Activated naive CD4-positive, alpha-beta T cell treated with anti-CD3 and anti-CD28 coated beads for 36 hours (primary cell): ENCODE data around the gene PLCB1. TPM values are rescaled to one million over a fixed set of nuclear protein-coding genes. Genes with fewer than 3 reads are reported as not detected.

Experiments used
- CTCF ChIA-PET: fragments of 350-600 bp; sonication (Branson Sonifier 250); formaldehyde crosslinking; loops from one replicate; lab custom pipeline; 2021; ENCODE audit warnings: antibody characterized with exemption; lab: Charles Lee
- DNase-seq: peaks from one replicate; pipeline ENCODE4 v3.0.0-alpha.2; 2020
- H3K27ac Mint-ChIP-seq: one replicate; pipeline ENCODE4 v1.8.0; 2021; ENCODE audit warnings: mild to moderate bottlenecking, mixed read lengths
- H3K27me3 Mint-ChIP-seq: one replicate; pipeline ENCODE4 v1.8.0; 2021; ENCODE audit warnings: low read depth, mixed read lengths
- H3K36me3 Mint-ChIP-seq: one replicate; pipeline ENCODE4 v1.8.0; 2021; ENCODE audit warnings: low read depth, mixed read lengths
- H3K4me1 Mint-ChIP-seq: one replicate; pipeline ENCODE4 v1.8.0; 2021; ENCODE audit warnings: low read depth, mixed read lengths
- H3K4me3 Mint-ChIP-seq: one replicate; pipeline ENCODE4 v1.8.0; 2021; ENCODE audit warnings: mild to moderate bottlenecking, moderate library complexity, mixed read lengths
- H3K9me3 Mint-ChIP-seq: one replicate; pipeline ENCODE4 v1.8.0; 2021; ENCODE audit warnings: mixed read lengths
- intact Hi-C: fragments of 100-400 bp; cut with micrococcal nuclease; formaldehyde crosslinking; loops from one replicate; pipeline ENCODE4 v1.15.1; 2023
- total RNA-seq, 2 experiments: library from RNA; stranded (reverse); gene quantifications; one replicate each; pipeline ENCODE4 v1.2.3, GENCODE V29; 2021

PLCB1 gene
- total RNA-seq, 2 experiments from 2014 or later: 1.2 TPM

DNA sequence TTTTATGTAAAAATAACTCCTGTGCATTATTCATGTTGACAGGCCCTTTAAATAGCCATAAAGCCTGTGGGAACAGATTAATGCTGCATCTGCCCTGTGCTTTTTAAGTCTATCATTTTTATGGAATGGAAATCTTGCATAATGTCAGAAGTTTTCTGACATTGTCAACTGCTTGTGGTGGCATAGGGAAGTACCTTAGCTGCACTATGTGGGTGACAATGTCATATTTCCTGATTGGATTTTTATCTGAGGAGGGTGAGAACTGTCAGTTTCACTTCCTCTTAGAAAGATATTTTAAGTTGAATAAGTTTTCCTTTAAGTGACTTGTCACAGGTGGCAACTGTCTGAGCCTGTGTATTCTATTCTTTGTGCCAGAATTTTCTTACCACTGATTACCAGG is 267.9 kb downstream of the PLCB1 start:
- Mint-ChIP-seq H3K27ac (no peak overlapping the region), H3K4me1 (peaks cover 2% of the 10 kb centered on the region), H3K27me3 (peaks cover 3% of the 10 kb centered on the region), H3K9me3 (no peaks in the 10 kb centered on the region), H3K36me3 (no peaks in the 10 kb centered on the region), H3K4me3 (no peak overlapping the region)
- intact Hi-C loops: no loop called here
- DNase-seq: no peak
- CTCF ChIA-PET: no interaction called here

GRCh38 chr20:8400486-8400885 is 268.4 kb downstream of the PLCB1 start:
- Mint-ChIP-seq H3K27me3 (peaks cover 3% of the 10 kb centered on the region), H3K27ac (no peak overlapping the region), H3K36me3 (no peaks in the 10 kb centered on the region), H3K4me1 (peaks cover 2% of the 10 kb centered on the region), H3K4me3 (no peak overlapping the region), H3K9me3 (no peaks in the 10 kb centered on the region)
- CTCF ChIA-PET: interaction anchor here (2.1 kb wide), 1 partner anchor 10 kb away, joined by 8 read pairs; no protein-coding TSS in a partner anchor
- intact Hi-C loops: no loop called here
- DNase-seq: no peak

DNA sequence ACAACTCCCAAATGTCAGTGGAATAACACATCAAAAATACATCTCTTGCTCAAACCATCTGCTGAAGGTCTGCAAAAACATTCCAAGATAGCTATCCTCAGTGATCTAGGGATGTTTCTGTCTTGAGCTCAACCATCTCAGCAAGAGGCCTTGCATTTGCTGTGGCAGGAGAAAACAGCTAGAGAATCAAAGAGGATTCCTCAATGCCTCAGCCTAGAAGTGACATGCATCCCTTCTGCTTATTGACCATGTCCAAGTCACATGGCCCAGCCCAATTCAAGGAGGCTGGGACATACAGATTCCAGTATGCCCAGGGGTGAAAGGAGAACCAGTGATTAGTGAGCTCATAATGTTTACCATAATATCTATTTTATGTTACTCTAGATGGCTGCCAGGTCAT is 269.5 kb downstream of the PLCB1 start:
- peaks cover 2% of the 10 kb centered on the region for H3K4me1 Mint-ChIP-seq
- H3K4me3 Mint-ChIP-seq: no peak overlapping the region
- no peaks in the 10 kb centered on the region for H3K9me3 Mint-ChIP-seq
- intact Hi-C loops: no loop called here
- DNase-seq: no peak
- CTCF ChIA-PET: interaction anchor here (2.1 kb wide), 1 partner anchor 11 kb away, joined by 8 read pairs; no protein-coding TSS in a partner anchor
- H3K27ac Mint-ChIP-seq: no peak overlapping the region
- H3K36me3 Mint-ChIP-seq: no peaks in the 10 kb centered on the region
- H3K27me3 Mint-ChIP-seq: peaks cover 3% of the 10 kb centered on the region

GRCh38 chr20:8402798-8403197 is 270.7 kb downstream of the PLCB1 start:
- no peak overlapping the region for H3K27ac Mint-ChIP-seq
- CTCF ChIA-PET: interaction anchor here (2.1 kb wide), 1 partner anchor 12 kb away, joined by 8 read pairs; no protein-coding TSS in a partner anchor
- intact Hi-C loops: no loop called here
- peaks cover 6% of the 10 kb centered on the region for H3K27me3 Mint-ChIP-seq
- H3K9me3 Mint-ChIP-seq: no peaks in the 10 kb centered on the region
- H3K4me1 Mint-ChIP-seq: peaks cover 2% of the 10 kb centered on the region
- no peaks in the 10 kb centered on the region for H3K36me3 Mint-ChIP-seq
- no peak overlapping the region for H3K4me3 Mint-ChIP-seq
- no peak for DNase-seq

DNA sequence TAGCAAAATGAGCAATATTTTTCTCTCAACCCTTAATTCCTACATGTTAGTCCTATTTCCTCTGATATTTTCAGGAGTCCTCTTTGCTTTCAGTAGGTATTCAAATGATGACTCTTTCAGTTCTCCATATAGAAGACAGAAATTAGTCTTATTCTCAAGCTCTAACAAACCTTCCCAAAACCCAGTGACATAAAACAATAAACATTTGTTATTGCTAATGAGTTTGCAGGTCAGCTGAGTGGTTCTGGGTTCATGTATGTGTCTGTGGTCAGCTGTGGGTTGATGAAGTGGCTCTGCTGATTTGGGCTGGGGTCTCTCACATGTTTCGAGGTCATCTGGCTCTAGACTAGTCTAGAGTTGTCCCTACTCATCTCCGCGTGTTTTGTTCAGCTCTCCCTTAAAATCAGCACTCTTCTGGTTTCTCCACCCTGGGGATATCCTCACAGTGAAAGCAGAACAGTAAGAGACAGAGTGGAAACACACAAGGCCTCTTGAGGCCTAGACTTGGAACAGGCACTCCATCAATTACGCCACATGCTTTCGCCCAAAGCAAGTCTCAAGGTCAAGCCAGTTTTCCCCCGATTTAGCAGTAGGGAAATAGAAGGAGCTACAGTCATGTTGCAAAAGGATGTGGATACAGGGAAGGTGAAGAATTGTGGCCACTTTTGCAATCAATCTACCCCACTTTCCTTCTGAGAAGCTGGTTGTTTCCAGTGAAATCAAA is 273.0 kb downstream of the PLCB1 start:
- no peaks in the 10 kb centered on the region for H3K9me3 Mint-ChIP-seq
- no peak overlapping the region for H3K4me3 Mint-ChIP-seq
- no peaks in the 10 kb centered on the region for H3K36me3 Mint-ChIP-seq
- no peak for DNase-seq
- H3K4me1 Mint-ChIP-seq: peaks cover 2% of the 10 kb centered on the region
- H3K27me3 Mint-ChIP-seq: peaks cover 6% of the 10 kb centered on the region
- H3K27ac Mint-ChIP-seq: no peak overlapping the region
- intact Hi-C loops: no loop called here
- CTCF ChIA-PET: interaction anchor here (1.3 to 1.6 kb wide), 2 partner anchors 12 to 16 kb away, joined by 3 read pairs; no protein-coding TSS in a partner anchor

DNA sequence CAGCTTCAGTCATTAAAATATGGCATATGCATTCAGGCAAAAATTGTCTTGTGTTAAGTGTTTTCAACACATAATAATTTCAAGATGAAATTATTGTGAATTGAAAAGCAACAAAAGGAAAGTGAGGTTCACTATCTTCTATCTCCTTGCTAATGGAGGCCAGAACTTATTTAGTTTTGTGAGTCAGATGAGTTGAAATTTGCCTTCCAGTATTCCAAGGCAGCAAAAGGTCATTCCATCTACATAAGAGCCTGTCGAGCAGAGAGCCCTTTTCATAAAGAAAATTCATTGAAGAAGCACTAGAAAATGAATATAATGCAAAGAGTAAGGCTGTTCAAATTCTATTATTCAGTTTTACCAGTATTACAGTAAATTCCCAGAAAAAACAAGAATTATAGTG is 274.3 kb downstream of the PLCB1 start:
- Mint-ChIP-seq H3K4me3 (no peak overlapping the region), H3K4me1 (no peaks in the 10 kb centered on the region), H3K27me3 (peaks cover 6% of the 10 kb centered on the region), H3K36me3 (no peaks in the 10 kb centered on the region), H3K27ac (no peak overlapping the region), H3K9me3 (no peaks in the 10 kb centered on the region)
- intact Hi-C loops: no loop called here
- CTCF ChIA-PET: no interaction called here
- DNase-seq: no peak

- CTCF ChIA-PET: interaction anchor here (0.5 kb wide), 1 partner anchor 346 kb away, joined by 6 read pairs; no protein-coding TSS in a partner anchor
- Mint-ChIP-seq H3K4me3 (no peak overlapping the region), H3K27ac (no peak overlapping the region), H3K27me3 (peaks cover 3% of the 10 kb centered on the region), H3K9me3 (no peaks in the 10 kb centered on the region), H3K36me3 (no peaks in the 10 kb centered on the region), H3K4me1 (no peaks in the 10 kb centered on the region)
- intact Hi-C loops: no loop called here
- DNase-seq: no peak
These were observed 276.7 kb downstream of the PLCB1 start for GRCh38 chr20:8408587-8409307.

DNA sequence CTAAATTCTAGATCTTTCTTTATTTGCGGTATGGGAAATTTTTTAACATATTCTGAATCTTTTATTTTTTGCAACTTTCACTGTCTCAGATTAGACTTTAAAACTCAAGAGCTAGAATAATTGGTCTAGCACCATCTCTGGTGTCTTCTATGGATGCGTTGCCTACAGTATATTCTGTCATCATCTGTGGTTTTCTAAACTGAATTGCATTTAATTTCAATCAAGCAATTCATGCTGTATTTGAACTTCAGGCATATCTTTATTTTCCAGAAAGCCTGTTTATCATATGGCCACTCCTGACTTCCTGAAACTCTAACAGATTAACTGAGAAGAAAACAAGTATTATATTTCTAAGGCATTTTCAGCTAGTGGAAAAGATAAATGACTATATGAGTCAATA is 281.6 kb downstream of the PLCB1 start:
- no peaks in the 10 kb centered on the region for H3K9me3 Mint-ChIP-seq
- intact Hi-C loops: no loop called here
- CTCF ChIA-PET: no interaction called here
- DNase-seq: no peak
- H3K27ac Mint-ChIP-seq: no peak overlapping the region
- H3K4me1 Mint-ChIP-seq: no peaks in the 10 kb centered on the region
- no peak overlapping the region for H3K4me3 Mint-ChIP-seq
- H3K27me3 Mint-ChIP-seq: no peaks in the 10 kb centered on the region
- H3K36me3 Mint-ChIP-seq: no peaks in the 10 kb centered on the region

DNA sequence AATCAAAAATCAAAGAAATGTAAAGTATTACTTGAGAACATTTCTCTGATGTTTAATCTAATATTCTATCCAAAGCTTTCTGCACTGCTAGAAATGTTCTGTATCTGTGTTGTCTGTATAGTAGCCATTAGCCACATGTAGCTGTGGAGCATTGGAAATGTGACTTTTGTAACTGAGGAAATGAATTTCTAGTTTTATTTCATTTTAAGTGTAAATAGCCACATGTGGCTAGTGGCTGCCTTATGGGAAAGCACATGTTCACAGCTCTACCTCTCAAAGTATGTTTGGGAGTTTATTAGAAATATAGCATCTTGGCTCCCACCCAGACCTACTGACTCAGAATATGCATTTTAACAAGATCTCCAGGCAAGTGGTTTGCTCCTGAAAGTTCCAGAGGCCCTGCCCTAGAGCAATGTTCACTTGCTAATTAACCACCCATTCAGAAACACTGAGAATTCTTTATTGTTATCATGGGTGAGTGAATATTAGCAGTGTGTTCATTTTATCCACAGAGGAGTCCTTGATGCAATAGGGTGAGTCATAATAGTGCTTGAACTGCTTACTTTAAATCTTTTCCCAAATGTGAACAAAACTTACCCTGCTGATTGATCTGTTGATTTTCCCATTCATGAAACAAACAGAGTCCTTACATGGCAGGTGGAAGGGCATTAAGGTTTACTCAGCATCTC is 282.7 kb downstream of the PLCB1 start:
- CTCF ChIA-PET: no interaction called here
- no peaks in the 10 kb centered on the region for H3K27me3 Mint-ChIP-seq

GRCh38 chr20:8421981-8422380 is 289.9 kb downstream of the PLCB1 start:
- H3K27ac Mint-ChIP-seq: no peak overlapping the region
- no peak for DNase-seq
- no peak overlapping the region for H3K4me3 Mint-ChIP-seq
- intact Hi-C loops: no loop called here
- CTCF ChIA-PET: no interaction called here
- H3K9me3 Mint-ChIP-seq: no peaks in the 10 kb centered on the region
- H3K27me3 Mint-ChIP-seq: peaks cover 4% of the 10 kb centered on the region
- no peaks in the 10 kb centered on the region for H3K4me1 Mint-ChIP-seq
- no peaks in the 10 kb centered on the region for H3K36me3 Mint-ChIP-seq

More for the DNA sequence above, 282.7 kb downstream of the PLCB1 start:
- Mint-ChIP-seq H3K9me3 (no peaks in the 10 kb centered on the region), H3K36me3 (no peaks in the 10 kb centered on the region), H3K27ac (no peak overlapping the region), H3K4me3 (no peak overlapping the region), H3K4me1 (no peaks in the 10 kb centered on the region)
- no peak for DNase-seq
- intact Hi-C loops: no loop called here

DNA sequence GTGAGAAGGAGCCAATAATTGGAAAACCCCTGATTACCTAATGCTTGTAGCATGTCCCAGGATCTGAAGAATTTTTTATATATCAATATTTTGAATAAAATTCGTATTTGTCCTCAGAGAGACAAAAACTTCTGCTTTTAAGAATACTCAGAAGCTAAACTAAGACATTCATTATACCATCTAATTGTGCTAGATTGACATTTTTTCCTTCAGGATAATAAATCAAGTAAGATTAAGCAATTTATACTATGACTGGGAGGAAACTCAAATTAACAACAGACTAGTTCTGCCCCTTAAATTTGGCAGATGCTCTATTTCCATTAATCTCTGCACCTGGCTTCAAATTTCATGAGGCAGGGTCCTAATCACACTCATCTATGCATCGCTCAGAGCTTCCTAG is 291.4 kb downstream of the PLCB1 start:
- H3K9me3 Mint-ChIP-seq: no peaks in the 10 kb centered on the region
- H3K4me1 Mint-ChIP-seq: no peaks in the 10 kb centered on the region
- H3K4me3 Mint-ChIP-seq: no peak overlapping the region
- no peak for DNase-seq
- no peaks in the 10 kb centered on the region for H3K36me3 Mint-ChIP-seq
- no peak overlapping the region for H3K27ac Mint-ChIP-seq
- CTCF ChIA-PET: interaction anchor here (0.6 kb wide), 1 partner anchor 1505 kb away, joined by 3 read pairs; no protein-coding TSS in a partner anchor
- peaks cover 4% of the 10 kb centered on the region for H3K27me3 Mint-ChIP-seq
- intact Hi-C loops: no loop called here

- no peaks in the 10 kb centered on the region for H3K36me3 Mint-ChIP-seq
- no peak overlapping the region for H3K27ac Mint-ChIP-seq
- H3K27me3 Mint-ChIP-seq: peaks cover 4% of the 10 kb centered on the region
- CTCF ChIA-PET: interaction anchor here (0.6 kb wide), 1 partner anchor 1504 kb away, joined by 3 read pairs; no protein-coding TSS in a partner anchor
- H3K9me3 Mint-ChIP-seq: no peaks in the 10 kb centered on the region
- no peak overlapping the region for H3K4me3 Mint-ChIP-seq
- intact Hi-C loops: no loop called here
- no peaks in the 10 kb centered on the region for H3K4me1 Mint-ChIP-seq
- no peak for DNase-seq
These were observed 291.9 kb downstream of the PLCB1 start for GRCh38 chr20:8424010-8424409.
